BE2C (cell line): Measurements from ENCODE around the gene RGS2.
A peak's percentile ranks its signal among the peaks of the same experiment; 100 is the strongest.

Experiments
- DNase-seq: peaks from one replicate; pipeline ENCODE4 v3.0.0-alpha.2; 2020
- H3K27me3 ChIP-seq: fragments of 250-450 bp; sonication (Bioruptor Pico); 2 replicates; pipeline ENCODE4 v1.5.1; 2020; ENCODE audit warnings: mild to moderate bottlenecking
- H3K36me3 ChIP-seq: fragments of 250-450 bp; sonication (Bioruptor Pico); 2 replicates; pipeline ENCODE4 v1.5.1; 2020; ENCODE audit warnings: mild to moderate bottlenecking
- H3K4me1 ChIP-seq: fragments of 250-450 bp; sonication (Bioruptor Pico); 2 replicates; pipeline ENCODE4 v1.5.1; 2020
- H3K4me3 ChIP-seq: 2 replicates; pipeline ENCODE4 v1.5.1; 2011; ENCODE audit warnings: low read depth, low read length
- H3K9me3 ChIP-seq: fragments of 250-450 bp; sonication (Bioruptor Pico); 2 replicates; pipeline ENCODE4 v1.5.1; 2020
- TF ChIP-seq, protein P1 (sequence below): IDR thresholded peaks from 2 replicates; pipeline ENCODE4 v1.5.1; 2012; ENCODE audit warnings: mild to moderate bottlenecking, low read depth, low read length

RGS2 gene

GRCh38 chr1:192808163-192808517 lies 699 bp upstream of the RGS2 start:
- H3K4me1 ChIP-seq: no peaks in the 10 kb centered on the region
- TF ChIP-seq, protein P1, sequence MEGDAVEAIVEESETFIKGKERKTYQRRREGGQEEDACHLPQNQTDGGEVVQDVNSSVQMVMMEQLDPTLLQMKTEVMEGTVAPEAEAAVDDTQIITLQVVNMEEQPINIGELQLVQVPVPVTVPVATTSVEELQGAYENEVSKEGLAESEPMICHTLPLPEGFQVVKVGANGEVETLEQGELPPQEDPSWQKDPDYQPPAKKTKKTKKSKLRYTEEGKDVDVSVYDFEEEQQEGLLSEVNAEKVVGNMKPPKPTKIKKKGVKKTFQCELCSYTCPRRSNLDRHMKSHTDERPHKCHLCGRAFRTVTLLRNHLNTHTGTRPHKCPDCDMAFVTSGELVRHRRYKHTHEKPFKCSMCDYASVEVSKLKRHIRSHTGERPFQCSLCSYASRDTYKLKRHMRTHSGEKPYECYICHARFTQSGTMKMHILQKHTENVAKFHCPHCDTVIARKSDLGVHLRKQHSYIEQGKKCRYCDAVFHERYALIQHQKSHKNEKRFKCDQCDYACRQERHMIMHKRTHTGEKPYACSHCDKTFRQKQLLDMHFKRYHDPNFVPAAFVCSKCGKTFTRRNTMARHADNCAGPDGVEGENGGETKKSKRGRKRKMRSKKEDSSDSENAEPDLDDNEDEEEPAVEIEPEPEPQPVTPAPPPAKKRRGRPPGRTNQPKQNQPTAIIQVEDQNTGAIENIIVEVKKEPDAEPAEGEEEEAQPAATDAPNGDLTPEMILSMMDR: no peak
- peak overlapping the region; percentile 71 for H3K4me3 ChIP-seq
- DNase-seq: peak; percentile 10
- peaks cover 10% of the 10 kb centered on the region for H3K36me3 ChIP-seq
- no peaks in the 10 kb centered on the region for H3K9me3 ChIP-seq
- H3K27me3 ChIP-seq: no peaks in the 10 kb centered on the region

DNA sequence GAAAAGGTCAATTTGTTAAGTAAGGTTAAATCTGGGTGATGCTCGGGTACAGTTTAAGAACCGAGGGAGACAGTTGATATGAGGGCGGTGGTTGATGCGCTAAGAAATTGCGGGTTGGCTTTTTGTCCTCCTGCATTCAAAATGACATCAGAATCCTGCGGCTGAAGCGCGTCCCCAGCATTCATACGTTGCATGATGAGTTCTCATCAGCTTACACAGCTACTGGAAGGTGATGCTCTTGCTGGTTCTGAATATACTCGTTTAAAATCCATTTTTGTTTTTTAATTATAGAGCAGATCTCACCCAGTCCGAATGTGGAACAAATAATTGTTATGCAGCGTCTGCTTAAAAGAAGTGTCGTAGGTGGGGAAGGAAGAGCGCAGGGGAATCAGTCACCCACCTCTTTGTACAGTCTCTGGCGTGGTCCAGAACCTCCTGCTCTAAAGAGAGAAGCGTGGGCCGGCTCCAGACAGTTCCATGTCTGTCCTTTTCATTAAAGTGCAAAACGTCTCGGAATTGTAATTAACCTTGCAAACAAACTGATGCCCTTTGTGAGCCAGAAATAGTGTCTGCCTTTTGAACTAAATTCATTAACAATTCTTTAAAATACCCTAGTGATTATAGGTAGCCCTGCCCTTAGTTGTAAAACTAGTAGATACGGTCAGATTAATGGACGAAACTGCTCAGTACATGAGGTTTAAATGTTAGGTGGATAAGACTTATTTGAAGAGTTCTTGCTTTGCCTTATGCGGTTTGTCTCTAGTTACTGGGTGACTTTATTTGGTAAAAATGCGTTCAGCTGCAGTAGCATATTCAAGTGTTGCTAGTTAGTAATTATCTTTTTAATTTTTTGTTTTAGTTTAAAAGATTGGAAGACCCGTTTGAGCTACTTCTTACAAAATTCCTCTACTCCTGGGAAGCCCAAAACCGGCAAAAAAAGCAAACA lies 741 bp downstream of the RGS2 start:
- no peaks in the 10 kb centered on the region for H3K4me1 ChIP-seq
- no peaks in the 10 kb centered on the region for H3K9me3 ChIP-seq
- peak overlapping the region; percentile 71 for H3K4me3 ChIP-seq
- peaks cover 10% of the 10 kb centered on the region for H3K36me3 ChIP-seq
- peak; percentile 46 for DNase-seq
- no peaks in the 10 kb centered on the region for H3K27me3 ChIP-seq
- TF ChIP-seq, protein P1: no peak

- no peak for DNase-seq
- Histone ChIP-seq H3K4me3 (peak overlapping the region; percentile 71), H3K4me1 (no peaks in the 10 kb centered on the region), H3K27me3 (no peaks in the 10 kb centered on the region), H3K9me3 (no peaks in the 10 kb centered on the region), H3K36me3 (peaks cover 10% of the 10 kb centered on the region)
- TF ChIP-seq, protein P1: no peak
Measured at GRCh38 chr1:192810253-192810880, 1.5 kb downstream of the RGS2 start.

DNA sequence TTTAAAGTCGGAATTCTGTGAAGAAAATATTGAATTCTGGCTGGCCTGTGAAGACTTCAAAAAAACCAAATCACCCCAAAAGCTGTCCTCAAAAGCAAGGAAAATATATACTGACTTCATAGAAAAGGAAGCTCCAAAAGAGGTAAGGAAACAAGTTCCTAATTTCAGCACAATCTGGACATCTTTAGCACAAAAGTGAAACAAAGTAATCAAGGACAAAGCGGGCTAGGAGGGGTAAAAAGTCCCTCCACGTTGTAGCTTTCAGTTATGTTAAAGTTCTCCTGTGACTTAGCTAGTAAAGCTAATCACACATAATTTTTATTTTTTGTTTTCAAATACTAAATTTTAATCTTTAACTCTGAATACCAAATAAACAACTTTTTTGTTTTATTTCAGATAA lies 2.2 kb downstream of the RGS2 start:
- DNase-seq: no peak
- H3K36me3 ChIP-seq: peaks cover 10% of the 10 kb centered on the region
- H3K9me3 ChIP-seq: no peaks in the 10 kb centered on the region
- no peaks in the 10 kb centered on the region for H3K4me1 ChIP-seq
- no peak overlapping the region for H3K4me3 ChIP-seq
- TF ChIP-seq, protein P1: no peak
- no peaks in the 10 kb centered on the region for H3K27me3 ChIP-seq

GRCh38 chr1:192811594-192812239 lies 2.9 kb downstream of the RGS2 start:
- TF ChIP-seq, protein P1: no peak
- Histone ChIP-seq H3K4me3 (no peak overlapping the region), H3K27me3 (no peaks in the 10 kb centered on the region), H3K4me1 (no peaks in the 10 kb centered on the region), H3K9me3 (no peaks in the 10 kb centered on the region), H3K36me3 (peaks cover 10% of the 10 kb centered on the region)
- no peak for DNase-seq
